K562 (cell line): ENCODE measurements around the gene ARMC8.

Source experiments
- CREB1 ChIP-seq, 2 experiments: sonication (generic) in 1 of 2; formaldehyde crosslinking in 1 of 2; IDR thresholded peaks; 2 replicates each; pipeline versions ENCODE4 v1.6.1 to v1.8.0; 2012 to 2022; ENCODE audit warnings: inconsistent platforms in 1 of 2, mild to moderate bottlenecking in 1 of 2, missing genetic modification reagents in 1 of 2, moderate library complexity in 1 of 2
- CREM ChIP-seq: IDR thresholded peaks from 2 replicates; pipeline ENCODE4 v1.6.1; 2014; ENCODE audit warnings: antibody characterized with exemption, low read depth
- RFX1 ChIP-seq: fragments of 450-650 bp; IDR thresholded peaks from 2 replicates; pipeline ENCODE4 v1.6.1; 2016; ENCODE audit warnings: mild to moderate bottlenecking, moderate library complexity
- SMC3 ChIP-seq: conservative IDR thresholded peaks from 2 replicates; pipeline ENCODE4 v1.6.1; 2011; ENCODE audit warnings: low read depth, low read length, improper control_type of control experiment; ENCODE audit not compliant: insufficient read depth
- SNIP1 ChIP-seq: fragments of 450-650 bp; IDR thresholded peaks from 2 replicates; pipeline ENCODE4 v1.7.1; 2017; ENCODE audit warnings: low read depth, mild to moderate bottlenecking
- STAG1 ChIP-seq: sonication (generic); formaldehyde crosslinking; IDR thresholded peaks from 2 replicates; pipeline ENCODE4 v1.5.0; 2020; ENCODE audit warnings: missing genetic modification reagents, borderline replicate concordance
- TARDBP ChIP-seq: fragments of 450-650 bp; IDR thresholded peaks from 2 replicates; pipeline ENCODE4 v1.6.1; 2016
- ZNF12 ChIP-seq: sonication (generic); formaldehyde crosslinking; IDR thresholded peaks from 2 replicates; pipeline ENCODE4 v1.4.0; 2020; ENCODE audit warnings: mild to moderate bottlenecking, missing genetic modification reagents
- ZNF274 ChIP-seq: IDR thresholded peaks from 2 replicates; pipeline ENCODE4 v1.6.1; 2011; ENCODE audit warnings: low read depth, mild to moderate bottlenecking, low read length, moderate library complexity, borderline replicate concordance
- TF ChIP-seq, protein P1 (sequence below): sonication (generic); formaldehyde crosslinking; IDR thresholded peaks from 2 replicates; pipeline ENCODE4 v1.5.0; 2020; ENCODE audit warnings: missing genetic modification reagents

DNA sequence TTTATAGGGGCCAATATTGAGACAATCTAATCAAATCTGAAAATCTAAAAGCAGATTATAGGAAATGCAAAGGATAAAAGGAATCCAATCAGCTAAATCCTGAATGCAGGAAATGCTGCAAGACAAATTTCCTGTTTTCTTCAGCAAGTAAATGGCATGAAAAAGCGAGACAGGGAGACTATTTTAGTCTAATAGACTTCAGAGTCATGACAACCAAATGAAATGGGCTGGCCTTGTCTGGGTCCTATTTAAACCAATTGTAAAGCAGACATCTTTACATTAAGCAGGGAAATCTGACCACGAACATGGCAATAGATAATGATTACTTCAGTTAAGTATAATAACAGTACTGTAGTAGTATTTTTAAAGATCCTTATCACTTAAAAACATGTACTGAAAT is 14.5 kb upstream of the ARMC8 start:
- TF ChIP-seq ZNF12 (CRISPR knock-in tag) (no peak), SMC3 (no peak), STAG1 (CRISPR knock-in tag) (no peak), CREB1 (IDR thresholded peaks at IDR 0.05) (no peak), CREB1 (CRISPR knock-in tag; IDR thresholded peaks at IDR 0.05) (no peak), ZNF274 (no peak), CREM (no peak), RFX1 (no peak), SNIP1 (no peak), TARDBP (no peak)
- TF ChIP-seq, protein P1, sequence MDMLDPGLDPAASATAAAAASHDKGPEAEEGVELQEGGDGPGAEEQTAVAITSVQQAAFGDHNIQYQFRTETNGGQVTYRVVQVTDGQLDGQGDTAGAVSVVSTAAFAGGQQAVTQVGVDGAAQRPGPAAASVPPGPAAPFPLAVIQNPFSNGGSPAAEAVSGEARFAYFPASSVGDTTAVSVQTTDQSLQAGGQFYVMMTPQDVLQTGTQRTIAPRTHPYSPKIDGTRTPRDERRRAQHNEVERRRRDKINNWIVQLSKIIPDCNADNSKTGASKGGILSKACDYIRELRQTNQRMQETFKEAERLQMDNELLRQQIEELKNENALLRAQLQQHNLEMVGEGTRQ = no peak
